ENCODE measurements around the gene COPS9. TPM values are rescaled to one million over a fixed set of nuclear protein-coding genes. Genes with fewer than 3 reads are reported as not detected.

Gene COPS9
- total and polyA plus RNA-seq, 2 donors, result 53.5 to 217 TPM

- no peak for DNase-seq (ENCODE audit: extremely low spot score)
- no peak overlapping the region for H3K4me3 ChIP-seq (ENCODE audit: low read depth, low read length)
- 85% methylated on average over 5 of the region's 5 CpGs for WGBS
- H3K4me1 ChIP-seq (ENCODE audit: insufficient read depth), result no peaks in the 10 kb centered on the region
- H3K36me3 ChIP-seq (ENCODE audit: insufficient read depth), result no peaks in the 10 kb centered on the region
- no peak overlapping the region for H3K27ac ChIP-seq (ENCODE audit: low read depth)
These were observed 25.9 kb upstream of the COPS9 start for GRCh38 chr2:240162032-240162431.

- Histone ChIP-seq H3K4me3 (ENCODE audit: low read depth, low read length) (no peak overlapping the region), H3K4me1 (ENCODE audit: insufficient read depth) (no peaks in the 10 kb centered on the region), H3K36me3 (ENCODE audit: insufficient read depth) (no peaks in the 10 kb centered on the region), H3K27ac (ENCODE audit: low read depth) (no peak overlapping the region)
- no peak for DNase-seq (ENCODE audit: extremely low spot score)
- WGBS, result 84% methylated on average over 21 of the region's 21 CpGs
These were observed 25.1 kb upstream of the COPS9 start for GRCh38 chr2:240161087-240161750.

DNA sequence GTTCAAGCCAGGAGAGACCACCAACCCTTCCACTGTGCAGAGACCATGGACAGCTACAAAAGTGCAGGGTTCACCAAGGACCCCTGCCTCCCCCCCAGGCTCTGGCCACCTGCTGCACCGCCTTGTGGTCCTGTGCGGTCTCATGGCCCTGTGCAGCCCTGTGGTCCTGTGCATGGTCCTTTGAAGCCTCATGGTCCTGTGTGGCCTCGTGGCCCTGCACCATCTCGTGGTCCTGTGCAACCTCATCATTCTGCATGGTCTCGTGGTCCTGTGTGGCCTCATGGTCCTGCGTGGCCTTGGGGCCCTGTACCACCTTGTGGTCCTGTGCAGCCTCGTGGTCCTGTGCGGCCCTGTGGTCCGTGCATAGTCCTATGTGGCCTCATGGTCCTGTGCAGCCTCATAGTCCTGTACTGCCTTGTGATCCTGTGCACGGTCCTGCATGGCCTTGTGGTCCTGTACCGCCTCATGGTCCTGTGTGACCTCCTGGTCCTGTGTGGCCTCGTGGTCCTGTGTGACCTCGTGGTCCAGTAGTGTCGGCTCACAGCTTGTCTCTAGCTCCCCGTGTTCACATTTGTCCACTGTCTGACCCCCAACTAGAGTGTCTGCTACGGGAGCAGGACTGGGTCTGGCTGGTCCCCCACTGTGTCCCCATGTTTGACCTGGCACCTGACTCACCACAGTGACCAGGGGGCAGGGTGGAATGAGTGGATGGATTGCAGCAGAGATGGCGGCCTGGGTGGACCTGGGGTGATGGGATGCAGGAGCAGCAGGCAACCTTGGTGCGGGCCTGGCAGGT is 24.4 kb upstream of the COPS9 start:
- no peak for DNase-seq (ENCODE audit: extremely low spot score)

GRCh38 chr2:240159251-240159839 is 23.2 kb upstream of the COPS9 start:
- Histone ChIP-seq H3K4me1 (ENCODE audit: insufficient read depth) (no peaks in the 10 kb centered on the region), H3K36me3 (ENCODE audit: insufficient read depth) (no peaks in the 10 kb centered on the region), H3K4me3 (ENCODE audit: low read depth, low read length) (no peak overlapping the region), H3K27ac (ENCODE audit: low read depth) (no peak overlapping the region)
- DNase-seq (ENCODE audit: extremely low spot score), result no peak
- WGBS, result 86% methylated on average over 21 of the region's 21 CpGs

More for the DNA sequence above, 24.4 kb upstream of the COPS9 start:
- WGBS, result 91% methylated on average over 18 of the region's 18 CpGs
- no peak overlapping the region for H3K4me3 ChIP-seq (ENCODE audit: low read depth, low read length)
- H3K4me1 ChIP-seq (ENCODE audit: insufficient read depth), result no peaks in the 10 kb centered on the region
- no peaks in the 10 kb centered on the region for H3K36me3 ChIP-seq (ENCODE audit: insufficient read depth)
- no peak overlapping the region for H3K27ac ChIP-seq (ENCODE audit: low read depth)

DNA sequence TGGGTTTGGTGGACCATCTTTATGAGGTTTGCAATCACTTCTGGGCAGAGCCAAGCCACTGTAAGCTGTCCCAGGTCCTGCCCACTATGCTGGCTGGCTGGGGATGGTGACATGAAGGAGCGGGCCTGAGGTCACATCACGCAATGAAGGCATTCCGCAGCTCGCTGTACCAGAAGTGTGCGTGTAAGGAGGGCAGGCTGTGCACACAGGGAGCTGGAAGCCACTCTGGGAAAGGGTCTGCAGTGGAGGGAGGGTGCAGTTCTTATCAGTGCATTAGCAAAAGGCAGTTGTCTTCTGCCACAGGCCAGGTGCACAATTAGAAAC is 21.0 kb upstream of the COPS9 start:
- no peak overlapping the region for H3K4me3 ChIP-seq (ENCODE audit: low read depth, low read length)
- WGBS, result 91% methylated on average over 5 of the region's 5 CpGs
- DNase-seq (ENCODE audit: extremely low spot score), result no peak
- H3K27ac ChIP-seq (ENCODE audit: low read depth), result no peak overlapping the region
- H3K4me1 ChIP-seq (ENCODE audit: insufficient read depth), result no peaks in the 10 kb centered on the region
- H3K36me3 ChIP-seq (ENCODE audit: insufficient read depth), result no peaks in the 10 kb centered on the region

- DNase-seq (ENCODE audit: extremely low spot score), result no peak
- Histone ChIP-seq H3K4me3 (ENCODE audit: low read depth, low read length) (no peak overlapping the region), H3K36me3 (ENCODE audit: insufficient read depth) (no peaks in the 10 kb centered on the region), H3K27ac (ENCODE audit: low read depth) (no peak overlapping the region), H3K4me1 (ENCODE audit: insufficient read depth) (no peaks in the 10 kb centered on the region)
- WGBS, result 82% methylated on average over 29 of the region's 29 CpGs
These were observed 20.5 kb upstream of the COPS9 start for GRCh38 chr2:240156435-240157146.

GRCh38 chr2:240155745-240156390 is 19.8 kb upstream of the COPS9 start:
- no peak overlapping the region for H3K27ac ChIP-seq (ENCODE audit: low read depth)
- no peaks in the 10 kb centered on the region for H3K4me1 ChIP-seq (ENCODE audit: insufficient read depth)
- WGBS, result 77% methylated on average over 13 of the region's 13 CpGs
- no peaks in the 10 kb centered on the region for H3K36me3 ChIP-seq (ENCODE audit: insufficient read depth)
- DNase-seq (ENCODE audit: extremely low spot score), result no peak
- H3K4me3 ChIP-seq (ENCODE audit: low read depth, low read length), result no peak overlapping the region

DNA sequence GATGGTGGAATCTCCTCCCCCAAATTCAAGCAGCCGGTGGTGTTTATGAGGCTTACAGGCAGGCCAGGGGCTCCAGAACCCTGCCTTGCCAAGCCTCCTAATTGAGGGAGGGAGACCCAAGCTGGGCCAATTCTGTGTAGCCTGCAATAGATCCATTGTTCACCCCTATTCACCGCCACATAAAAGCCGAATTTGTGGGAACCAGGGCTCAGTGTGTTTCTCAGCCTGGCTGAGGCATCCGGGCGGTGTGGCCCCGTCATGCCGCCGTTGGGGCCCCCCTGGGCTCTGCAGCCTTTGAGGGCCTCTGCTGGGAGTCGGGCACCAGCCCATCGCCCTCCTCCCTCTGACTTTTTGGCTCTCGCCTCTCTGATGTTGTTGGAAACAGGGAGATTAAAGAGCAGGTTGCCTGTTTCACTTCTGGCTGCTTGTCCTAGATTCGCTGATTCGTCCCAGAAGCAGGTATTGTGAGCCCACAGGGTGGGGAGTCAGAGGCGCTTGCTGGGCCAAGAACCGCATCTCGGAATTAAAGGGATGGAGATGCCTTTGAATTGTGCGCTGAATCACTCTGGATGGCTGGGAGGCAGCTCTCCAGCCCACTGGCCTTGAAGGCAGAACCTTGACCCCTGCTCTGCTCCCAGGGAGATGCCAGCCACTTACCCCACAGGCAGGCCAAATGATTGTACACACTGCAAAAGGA is 19.1 kb upstream of the COPS9 start:
- WGBS, result 48% methylated on average over 17 of the region's 17 CpGs
- Histone ChIP-seq H3K4me3 (ENCODE audit: low read depth, low read length) (no peak overlapping the region), H3K4me1 (ENCODE audit: insufficient read depth) (no peaks in the 10 kb centered on the region), H3K27ac (ENCODE audit: low read depth) (no peak overlapping the region), H3K36me3 (ENCODE audit: insufficient read depth) (no peaks in the 10 kb centered on the region)
- DNase-seq (ENCODE audit: extremely low spot score), result no peak

GRCh38 chr2:240154606-240155005 is 18.5 kb upstream of the COPS9 start:
- H3K4me1 ChIP-seq (ENCODE audit: insufficient read depth), result no peaks in the 10 kb centered on the region
- 84% methylated on average over 8 of the region's 8 CpGs for WGBS
- H3K4me3 ChIP-seq (ENCODE audit: low read depth, low read length), result no peak overlapping the region
- no peak for DNase-seq (ENCODE audit: extremely low spot score)
- no peak overlapping the region for H3K27ac ChIP-seq (ENCODE audit: low read depth)
- H3K36me3 ChIP-seq (ENCODE audit: insufficient read depth), result no peaks in the 10 kb centered on the region

GRCh38 chr2:240153418-240153817 is 17.3 kb upstream of the COPS9 start:
- no peak overlapping the region for H3K4me3 ChIP-seq (ENCODE audit: low read depth, low read length)
- H3K4me1 ChIP-seq (ENCODE audit: insufficient read depth), result no peaks in the 10 kb centered on the region
- no peaks in the 10 kb centered on the region for H3K36me3 ChIP-seq (ENCODE audit: insufficient read depth)
- no peak for DNase-seq (ENCODE audit: extremely low spot score)
- no peak overlapping the region for H3K27ac ChIP-seq (ENCODE audit: low read depth)
- WGBS, result 87% methylated on average over 3 of the region's 3 CpGs

DNA sequence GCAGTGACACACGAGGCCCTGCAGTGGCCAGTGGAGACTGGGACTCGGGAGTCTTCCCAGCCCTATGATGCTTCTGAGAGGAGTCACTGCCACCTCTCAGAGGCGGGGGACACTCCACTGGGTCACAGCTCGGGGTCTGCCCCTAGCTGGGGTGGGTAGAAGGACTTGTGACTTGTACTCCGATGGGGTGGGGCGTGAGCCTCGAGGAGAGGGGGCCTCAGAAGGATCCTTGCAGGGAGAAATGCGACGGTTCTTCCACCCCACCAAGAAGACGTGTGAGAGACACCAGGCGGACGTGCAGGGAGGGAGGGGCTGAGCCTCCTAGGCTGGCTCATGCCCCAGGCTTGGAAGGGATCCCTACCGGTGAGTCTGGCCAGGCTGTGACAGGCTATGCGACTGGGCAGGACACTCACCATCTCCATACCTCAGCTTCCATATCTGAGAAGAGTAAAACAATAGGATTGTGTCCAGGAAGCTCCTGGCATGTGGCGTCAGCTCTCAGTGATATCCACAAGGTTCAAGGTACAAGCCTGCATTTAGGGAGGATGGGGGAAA is 15.4 kb upstream of the COPS9 start:
- 41% methylated on average over 15 of the region's 15 CpGs for WGBS
- no peak overlapping the region for H3K4me3 ChIP-seq (ENCODE audit: low read depth, low read length)
- no peaks in the 10 kb centered on the region for H3K36me3 ChIP-seq (ENCODE audit: insufficient read depth)
- no peaks in the 10 kb centered on the region for H3K4me1 ChIP-seq (ENCODE audit: insufficient read depth)
- no peak overlapping the region for H3K27ac ChIP-seq (ENCODE audit: low read depth)
- DNase-seq (ENCODE audit: extremely low spot score), result no peak

DNA sequence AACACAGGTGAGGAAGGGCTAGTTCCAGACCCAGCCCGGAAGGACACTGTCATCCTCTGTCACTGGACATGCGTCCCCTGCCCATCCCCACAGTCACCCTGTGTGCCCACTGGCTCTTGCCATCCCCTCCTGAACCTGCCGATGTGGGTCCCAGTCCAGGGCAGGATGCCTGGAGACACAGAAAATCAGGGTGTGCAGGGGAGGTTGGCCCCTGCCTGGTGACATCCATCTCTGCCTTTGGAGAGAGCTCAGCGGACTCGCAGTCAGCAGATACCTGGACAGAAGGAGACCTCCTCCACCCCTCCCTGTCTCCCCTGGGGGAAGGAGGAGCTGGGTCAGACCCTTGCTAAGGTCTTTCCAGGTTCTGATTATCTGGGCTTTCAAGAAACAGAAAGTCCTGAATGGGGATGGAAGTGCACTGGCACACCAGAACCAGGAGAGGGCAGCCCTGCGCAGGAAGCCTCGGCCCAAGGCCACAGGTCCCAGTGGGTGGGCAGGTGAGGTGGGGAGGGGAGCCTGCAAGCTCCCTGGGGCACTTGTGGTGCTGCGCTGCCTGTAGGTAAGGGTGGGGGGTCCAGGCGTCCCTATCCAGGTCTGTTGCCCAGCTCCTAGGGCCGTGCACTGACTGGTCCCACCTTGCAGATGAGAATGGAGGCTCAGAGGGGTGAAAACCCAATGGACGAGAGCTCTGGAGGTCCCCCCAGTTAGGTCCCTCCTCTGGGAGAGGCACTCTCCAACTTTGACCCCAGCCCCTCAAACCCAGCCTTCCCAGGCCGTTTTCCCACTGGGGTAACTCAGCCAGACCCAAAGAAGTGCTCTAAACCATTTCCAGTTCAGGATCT is 14.1 kb upstream of the COPS9 start:
- Histone ChIP-seq H3K27ac (ENCODE audit: low read depth) (no peak overlapping the region), H3K4me1 (ENCODE audit: insufficient read depth) (no peaks in the 10 kb centered on the region), H3K4me3 (ENCODE audit: low read depth, low read length) (no peak overlapping the region), H3K36me3 (ENCODE audit: insufficient read depth) (no peaks in the 10 kb centered on the region)
- 31% methylated on average over 12 of the region's 12 CpGs for WGBS
- DNase-seq (ENCODE audit: extremely low spot score), result no peak
